ENCODE data around the gene MCRIP2. TPM values are rescaled to one million over a fixed set of nuclear protein-coding genes. Genes with fewer than 3 reads are reported as not detected.

MCRIP2 gene
- total and polyA plus RNA-seq, 9 of the 15 experiments (the other 6 are each of a cell fraction or from before 2014, with no cell fraction given) = 0.80 to 120 (median 35.2) TPM

GRCh38 chr16:667113-667779, 25.6 kb downstream of the MCRIP2 start (continued):
- TF ChIP-seq USF1 (CRISPR knock-in tag; IDR thresholded peaks at IDR 0.05) (peak; percentile 24), ELK1 (CRISPR knock-in tag; IDR thresholded peaks at IDR 0.05) (0 out of 2 replicates have a peak, but pooled peaks have one; percentile 25)

GRCh38 chr16:667780-668518, 26.3 kb downstream of the MCRIP2 start, which contains the start of gene RHOT2:
Gene RHOT2 (plus strand): TSS chr16:668132. CDS start chr16:668200, 68 bp downstream.
- H3K36me3 ChIP-seq (ENCODE audit: control insufficient read depth, insufficient read depth, low read length) = peaks cover 41% of the 10 kb centered on the region
- H3K79me2 ChIP-seq (ENCODE audit: control insufficient read depth, insufficient read depth, low read length) = peaks cover 25% of the 10 kb centered on the region
- H2AFZ ChIP-seq (ENCODE audit: low read depth, low read length) = peak within 1 kb of the TSS; percentile 91
- DNase-seq (ENCODE audit: extremely low read depth in 1 of 4, low spot score in 3 of 4) (peak; percentile 87 to 96 (median 88)), FAIRE-seq (peak; percentile 82), ATAC-seq (peak; percentile 98)
- H3K4me2 ChIP-seq (ENCODE audit: insufficient read depth, low read length) = peak within 1 kb of the TSS; percentile 80
- no TSS peak for BruUV-seq (replicated peaks)
- H3K27ac ChIP-seq (ENCODE audit: extremely low read depth, low read depth, low read length) = peak within 1 kb of the TSS; percentile 86
- intact Hi-C loops (cut with micrococcal nuclease) = loop anchor here (5.0 to 10.0 kb wide), 2 partner anchors 91 to 273 kb away; partner anchors contain the start of gene NME4
- H3K9me3 ChIP-seq (replicated peaks; ENCODE audit: control insufficient read depth, insufficient read depth, low read depth, low read length) = no peaks in the 10 kb centered on the region
- H3K27me3 ChIP-seq (ENCODE audit: control insufficient read depth in 2 of 2, insufficient read depth in 2 of 2, low read length in 2 of 2) = no peaks in the 10 kb centered on the region
- no peaks in the 10 kb centered on the region for H4K20me1 ChIP-seq (replicated peaks; ENCODE audit: control insufficient read depth, insufficient read depth, low read length)
- in situ Hi-C loops (cut with MboI) = loop anchor here (5.0 kb wide), 1 partner anchor 91 kb away; no protein-coding TSS in a partner anchor
- no peaks in the 10 kb centered on the region for H3K9me1 ChIP-seq (ENCODE audit: control insufficient read depth, insufficient read depth, low read length)
- ChIA-PET CTCF (ENCODE audit: low intra/inter-chr PET ratio) (interaction anchor here (1.5 kb wide), 1 partner anchor 32 kb away, joined by 7 read pairs; the partner anchor contains the start of gene METTL26), POLR2A (interaction anchor here (0.6 to 0.8 kb wide), 3 partner anchors 10 to 624 kb away, joined by 3 read pairs; partner anchors contain the start of gene METTL26)
- under 1% methylated on average over 60 of the region's 78 CpGs for WGBS (ENCODE audit: insufficient coverage, low coverage, missing lambda C conversion rate)
- H3K4me3 ChIP-seq = peak within 1 kb of the TSS; percentile 99
- peak within 1 kb of the TSS; percentile 88 to 98 for H3K9ac ChIP-seq (ENCODE audit: insufficient read depth in 1 of 2, low read depth in 2 of 2, low read length in 2 of 2)
- H3K4me1 ChIP-seq (replicated peaks in 1 of 2; ENCODE audit: control insufficient read depth in 2 of 2, insufficient read depth in 2 of 2, low read length in 2 of 2) = peaks cover 11 to 91% of the 10 kb centered on the region in 2 experiments; a peak in 4 of 5 replicates
- TF ChIP-seq ATF7 (IDR thresholded peaks at IDR 0.05) (peak; percentile 80), ARID1B (IDR thresholded peaks at IDR 0.05) (no peak), MIER1 (IDR thresholded peaks at IDR 0.05; ENCODE audit: low read depth) (no peak), ZNF124 (CRISPR knock-in tag; IDR thresholded peaks at IDR 0.05) (no peak), HMG20A (CRISPR knock-in tag; conservative IDR thresholded peaks at IDR 0.05) (no peak), SETDB1 (IDR thresholded peaks at IDR 0.05; ENCODE audit: low read length) (no peak), BHLHE40 (IDR thresholded peaks at IDR 0.05; ENCODE audit: low read length) (peak; percentile 64), HBP1 (CRISPR knock-in tag; IDR thresholded peaks at IDR 0.05) (no peak), ZNF263 (CRISPR knock-in tag; IDR thresholded peaks at IDR 0.05; ENCODE audit: borderline replicate concordance) (peak; percentile 45; the same call in 1 of the 2 replicates), E2F1 (CRISPR knock-in tag; IDR thresholded peaks at IDR 0.05) (peak; percentile 87; the same call in 1 of the 2 replicates), KLF10 (CRISPR knock-in tag; IDR thresholded peaks at IDR 0.05) (no peak)
